H1 (cell line): ENCODE data around the gene PTPRR. TPM values are rescaled to one million over a fixed set of nuclear protein-coding genes. Genes with fewer than 3 reads are reported as not detected.

ENCODE experiments used
- CTCF ChIA-PET: fragments of 300-600 bp; sonication (Branson Sonifier 250); formaldehyde crosslinking; loops from one replicate; lab custom pipeline; 2021; ENCODE audit not compliant: partially characterized antibody; lab: Charles Lee
- POLR2A ChIA-PET: fragments of 300-600 bp; sonication (Branson Sonifier 250); formaldehyde crosslinking; loops from one replicate; lab custom pipeline; 2021; ENCODE audit warnings: inconsistent platforms; ENCODE audit not compliant: partially characterized antibody; lab: Charles Lee
- DNase-seq, 2 experiments: peaks; one replicate each; pipeline versions ENCODE4 v3.0.0 to v3.0.0-alpha.2; 2010 to 2022; ENCODE audit warnings: low spot score in 2 of 2, low read depth in 1 of 2, mixed read lengths in 1 of 2
- FAIRE-seq: peaks from 2 replicates; lab custom pipeline; 2011; peaks lifted over from hg19 to GRCh38; lab: Jason Lieb, UNC
- H2AFZ ChIP-seq: 2 replicates; pipeline ENCODE4 v1.8.1; 2012; ENCODE audit warnings: low read length, inconsistent platforms
- H2AK5ac ChIP-seq: 2 replicates; pipeline ENCODE4 v1.6.1; 2013; ENCODE audit warnings: low read depth, low read length
- H2BK120ac ChIP-seq: replicated peaks from 2 replicates; pipeline ENCODE3; 2013; ENCODE audit warnings: low read depth, low read length, inconsistent platforms
- H2BK12ac ChIP-seq: 2 replicates; pipeline ENCODE4 v1.6.1; 2013; ENCODE audit warnings: low read depth, low read length
- H2BK15ac ChIP-seq: 2 replicates; pipeline ENCODE4 v1.6.1; 2013; ENCODE audit warnings: low read length
- H2BK20ac ChIP-seq: 2 replicates; pipeline ENCODE4 v1.6.1; 2013; ENCODE audit warnings: low read length
- H2BK5ac ChIP-seq: 2 replicates; pipeline ENCODE4 v1.6.1; 2013; ENCODE audit warnings: low read depth, low read length
- H3K14ac ChIP-seq: 2 replicates; pipeline ENCODE4 v1.6.1; 2013; ENCODE audit warnings: inconsistent platforms; ENCODE audit not compliant: insufficient read length
- H3K18ac ChIP-seq: 2 replicates; pipeline ENCODE4 v1.6.1; 2013; ENCODE audit warnings: low read length; ENCODE audit errors: extremely low read depth
- H3K23ac ChIP-seq: 2 replicates; pipeline ENCODE4 v1.6.1; 2013; ENCODE audit warnings: inconsistent platforms; ENCODE audit not compliant: insufficient read length
- H3K23me2 ChIP-seq: 2 replicates; pipeline ENCODE4 v1.6.1; 2013; ENCODE audit warnings: low read depth, low read length
- H3K27ac ChIP-seq: 2 replicates; pipeline ENCODE4 v1.6.1; 2011; ENCODE audit warnings: low read depth, low read length, inconsistent platforms
- H3K27me3 ChIP-seq, 4 experiments: replicated peaks in 1 of 4; 1 replicate in 1 of 4; 2 replicates in 3 of 4; pipeline versions ENCODE4 v1.6.1 to v1.8.1; 2011 to 2013; ENCODE audit warnings: low read length in 3 of 4, mild to moderate bottlenecking in 3 of 4, inconsistent platforms in 2 of 4, mixed read lengths in 2 of 4, moderate library complexity in 1 of 4; ENCODE audit not compliant: control insufficient read depth in 3 of 4, insufficient read depth in 3 of 4; ENCODE audit errors: extremely low read depth in 1 of 4
- H3K36me3 ChIP-seq, 4 experiments: 2 replicates each; pipeline versions ENCODE4 v1.6.1 to v1.8.1; 2011 to 2013; ENCODE audit warnings: mild to moderate bottlenecking in 4 of 4, low read length in 3 of 4, moderate library complexity in 2 of 4, control low read depth in 1 of 4, inconsistent platforms in 1 of 4; ENCODE audit not compliant: insufficient read depth in 4 of 4, control insufficient read depth in 2 of 4
- H3K4ac ChIP-seq: replicated peaks from 2 replicates; pipeline ENCODE3; 2013; ENCODE audit warnings: low read length, low read depth, mixed read lengths, inconsistent platforms; ENCODE audit not compliant: insufficient read length
- H3K4me1 ChIP-seq, 4 experiments: replicated peaks in 1 of 4; 1 replicate in 1 of 4; 2 replicates in 3 of 4; pipeline versions ENCODE4 v1.6.1 to v1.8.1; 2011 to 2013; ENCODE audit warnings: low read length in 3 of 4, inconsistent platforms in 2 of 4, mixed read lengths in 1 of 4; ENCODE audit not compliant: insufficient read depth in 4 of 4, control insufficient read depth in 3 of 4
- H3K4me2 ChIP-seq, 2 experiments: 2 replicates each; pipeline versions ENCODE4 v1.6.1 to v1.8.1; 2011 to 2013; ENCODE audit warnings: low read depth in 2 of 2, low read length in 2 of 2, control low read depth in 1 of 2, inconsistent platforms in 1 of 2, mild to moderate bottlenecking in 1 of 2; ENCODE audit not compliant: insufficient read depth in 1 of 2
- H3K4me3 ChIP-seq, 4 experiments: fragments of 200-600, 300-600 bp in 1 of 4; sonication (generic), shearing (Covaris generic), sonication (Bioruptor Twin) in 1 of 4; 2 replicates each; pipeline versions ENCODE4 v1.5.1 to v1.8.1; 2011 to 2016; ENCODE audit warnings: low read length in 4 of 4, low read depth in 3 of 4, control low read depth in 2 of 4, inconsistent platforms in 2 of 4, mild to moderate bottlenecking in 2 of 4, mixed read lengths in 1 of 4, moderate library complexity in 1 of 4; ENCODE audit not compliant: insufficient read depth in 2 of 4; ENCODE audit errors: extremely low read depth in 1 of 4
- H3K56ac ChIP-seq: replicated peaks from 2 replicates; pipeline ENCODE3; 2013; ENCODE audit warnings: low read depth, mild to moderate bottlenecking, mixed read lengths, low read length, inconsistent platforms; ENCODE audit not compliant: insufficient read length
- H3K79me1 ChIP-seq: 2 replicates; pipeline ENCODE4 v1.6.1; 2013; ENCODE audit warnings: low read depth, low read length, control low read depth
- H3K79me2 ChIP-seq, 2 experiments: 2 replicates each; pipeline versions ENCODE4 v1.6.1 to v1.8.1; 2012 to 2013; ENCODE audit warnings: low read length in 2 of 2, mild to moderate bottlenecking in 2 of 2, inconsistent platforms in 1 of 2; ENCODE audit not compliant: insufficient read depth in 2 of 2, control insufficient read depth in 1 of 2
- H3K9ac ChIP-seq, 4 experiments: replicated peaks in 1 of 4; 1 replicate in 1 of 4; 2 replicates in 3 of 4; pipeline versions ENCODE4 v1.6.1 to v1.8.1; 2011 to 2013; ENCODE audit warnings: low read depth in 3 of 4, low read length in 3 of 4, control low read depth in 2 of 4, mild to moderate bottlenecking in 2 of 4, moderate library complexity in 2 of 4, inconsistent platforms in 1 of 4; ENCODE audit errors: extremely low read depth in 1 of 4
- H3K9me3 ChIP-seq, 2 experiments: 2 replicates each; pipeline versions ENCODE4 v1.6.1 to v1.8.1; 2012 to 2013; ENCODE audit warnings: mild to moderate bottlenecking in 2 of 2, moderate library complexity in 2 of 2, control low read depth in 1 of 2, inconsistent platforms in 1 of 2, low read depth in 1 of 2, low read length in 1 of 2, mixed read lengths in 1 of 2; ENCODE audit not compliant: insufficient read depth in 2 of 2
- H4K20me1 ChIP-seq, 2 experiments: replicated peaks in 1 of 2; 2 replicates each; pipeline versions ENCODE3 to v1.8.1; 2011 to 2013; ENCODE audit warnings: inconsistent platforms in 2 of 2, low read length in 2 of 2, mild to moderate bottlenecking in 1 of 2; ENCODE audit not compliant: insufficient read depth in 2 of 2, control insufficient read depth in 1 of 2
- H4K5ac ChIP-seq: 2 replicates; pipeline ENCODE4 v1.6.1; 2013; ENCODE audit warnings: low read length, low read depth, mixed read lengths, inconsistent platforms; ENCODE audit not compliant: insufficient read length
- H4K8ac ChIP-seq: 2 replicates; pipeline ENCODE4 v1.8.0; 2013; ENCODE audit warnings: mild to moderate bottlenecking, moderate library complexity, low read length, inconsistent platforms; ENCODE audit not compliant: insufficient read depth; ENCODE audit errors: extremely low read depth
- H4K91ac ChIP-seq: replicated peaks from 2 replicates; pipeline ENCODE3; 2013; ENCODE audit warnings: low read length, mixed read lengths, inconsistent platforms; ENCODE audit not compliant: insufficient read length
- ATF2 ChIP-seq: IDR thresholded peaks from 2 replicates; pipeline ENCODE4 v1.6.1; 2012; ENCODE audit warnings: low read length, inconsistent platforms
- BCL11A ChIP-seq, 2 experiments: IDR thresholded peaks; one replicate each; pipeline ENCODE4 v1.6.1; 2011; ENCODE audit warnings: low read depth in 2 of 2, low read length in 2 of 2, mild to moderate bottlenecking in 2 of 2
- CBX8 ChIP-seq: fragments of 300-800, 300-1000 bp; sonication (generic); IDR thresholded peaks from 2 replicates; pipeline ENCODE4 v1.7.1; 2016; ENCODE audit warnings: low read depth, low read length, borderline replicate concordance
- CEBPB ChIP-seq: IDR thresholded peaks from 2 replicates; pipeline ENCODE4 v1.6.1; 2012; ENCODE audit warnings: low read depth, low read length
- CTBP2 ChIP-seq: IDR thresholded peaks from 2 replicates; pipeline ENCODE4 v1.7.0; 2011; ENCODE audit warnings: borderline replicate concordance, mild to moderate bottlenecking, moderate library complexity, mixed read lengths, low read length; ENCODE audit not compliant: insufficient read depth, insufficient read length
- GABPA ChIP-seq: IDR thresholded peaks from 2 replicates; pipeline ENCODE4 v1.6.1; 2011; ENCODE audit warnings: mild to moderate bottlenecking, low read length, moderate library complexity, borderline replicate concordance; ENCODE audit not compliant: insufficient read depth
- KDM5A ChIP-seq: fragments of 200-600 bp; IDR thresholded peaks from 2 replicates; pipeline ENCODE4 v1.7.1; 2012; ENCODE audit warnings: mild to moderate bottlenecking, low read length, inconsistent platforms, mixed read lengths
- NRF1 ChIP-seq: IDR thresholded peaks from 2 replicates; pipeline ENCODE4 v1.6.1; 2011; ENCODE audit warnings: mild to moderate bottlenecking, low read depth, low read length, improper control_type of control experiment
- POLR2A ChIP-seq, 2 experiments: IDR thresholded peaks; 1 replicate in 1 of 2; 2 replicates in 1 of 2; pipeline ENCODE4 v1.6.1; 2011; ENCODE audit warnings: low read depth in 2 of 2, low read length in 2 of 2, mild to moderate bottlenecking in 2 of 2; ENCODE audit errors: control extremely low read depth in 1 of 2
- RNF2 ChIP-seq: fragments of 200-900, 300-1000 bp; sonication (generic); IDR thresholded peaks from 2 replicates; pipeline ENCODE4 v1.7.1; 2016; ENCODE audit warnings: borderline replicate concordance, low read depth, mild to moderate bottlenecking, antibody characterized with exemption, low read length; ENCODE audit not compliant: poor library complexity, severe bottlenecking; ENCODE audit errors: missing control alignments
- RXRA ChIP-seq: IDR thresholded peaks from 2 replicates; pipeline ENCODE4 v1.6.1; 2011; ENCODE audit warnings: low read depth, mild to moderate bottlenecking, low read length, moderate library complexity; ENCODE audit not compliant: insufficient read depth
- SP4 ChIP-seq: IDR thresholded peaks from 2 replicates; pipeline ENCODE4 v1.6.1; 2012; ENCODE audit warnings: low read length, inconsistent platforms
- TAF1 ChIP-seq: IDR thresholded peaks from 2 replicates; pipeline ENCODE4 v1.6.1; 2011; ENCODE audit warnings: mild to moderate bottlenecking, low read depth, low read length
- YY1 ChIP-seq: IDR thresholded peaks from 2 replicates; pipeline ENCODE4 v1.6.1; 2011; ENCODE audit warnings: low read depth, mild to moderate bottlenecking, low read length
- WGBS, 2 experiments: shearing (Covaris generic) in 1 of 2; methylation state at CpG; one replicate each; pipeline versions ENCODE4 v1.1.6 to v1.1.7; 2013 to 2015; ENCODE audit warnings: low lambda C conversion rate in 2 of 2, mixed read lengths in 2 of 2, inconsistent platforms in 1 of 2, low coverage in 1 of 2, missing lambda C conversion rate in 1 of 2; ENCODE audit not compliant: insufficient replicate concordance in 2 of 2, insufficient coverage in 1 of 2, insufficient read length in 1 of 2; ENCODE audit errors: extremely low coverage in 1 of 2, missing lambda C conversion rate in 1 of 2; 5-methylcytosine and 5-hydroxymethylcytosine counted together
- polyA plus RNA-seq, 7 experiments: library from polyadenylated mRNA; depleted of rRNA in 3 of 7; stranded (reverse) in 5 of 7; unstranded in 2 of 7; fragments of >200 nt in 5 of 7; fragments of 200-250 nt in 2 of 7; gene quantifications; 1 replicate in 5 of 7; 2 replicates in 1 of 7; 4 replicates in 1 of 7; pipeline versions ENCODE4 v1.2.1 to v1.2.3, GENCODE V29; 2011 to 2013; ENCODE audit warnings: missing spikeins in 2 of 7, mixed read lengths in 2 of 7
- total RNA-seq: library from RNA; stranded (reverse); fragmentation: NEBNext Ultra II Directional; extraction: Animal tissue kit (Norgen Biotek cat#: 25700); gene quantifications from 2 replicates; pipeline ENCODE4 v1.2.1, GENCODE V29; 2021

Gene PTPRR
- total and polyA plus RNA-seq, 2 of the 8 experiments (the other 6 are each of a cell fraction or from before 2014, with no cell fraction given) = 0.07 to 0.35 TPM

- Histone ChIP-seq H2BK12ac (no peak overlapping the region), H4K8ac (no peak overlapping the region), H3K79me2 (no peaks in the 10 kb centered on the region), H3K14ac (no peak overlapping the region), H3K79me1 (no peaks in the 10 kb centered on the region), H2BK120ac (no peak overlapping the region), H2BK5ac (no peak overlapping the region), H3K4ac (no peak overlapping the region), H3K18ac (no peak overlapping the region), H3K4me2 (no peak overlapping the region), H3K4me3 (no peak overlapping the region), H3K23ac (no peak overlapping the region), H3K56ac (no peak overlapping the region), H2AK5ac (no peak overlapping the region), H2AFZ (no peak overlapping the region), H4K5ac (no peak overlapping the region), H3K27me3 (no peaks in the 10 kb centered on the region), H2BK15ac (no peak overlapping the region), H4K20me1 (no peaks in the 10 kb centered on the region), H3K27ac (no peak overlapping the region), H3K23me2 (no peaks in the 10 kb centered on the region), H3K9ac (no peak overlapping the region), H4K91ac (no peak overlapping the region), H3K4me1 (no peaks in the 10 kb centered on the region), H2BK20ac (no peak overlapping the region), H3K9me3 (no peaks in the 10 kb centered on the region), H3K36me3 (no peaks in the 10 kb centered on the region)
- WGBS, 2 experiments = 95% methylated on average over 1 of the region's 1 CpG; no CpG with 5 or more reads in 1 of the 2 experiments
- FAIRE-seq (no peak), DNase-seq (no peak)
- POLR2A ChIA-PET = no interaction called here
- CTCF ChIA-PET = no interaction called here
- TF ChIP-seq YY1 (no peak), GABPA (no peak), RNF2 (no peak), CTBP2 (no peak), BCL11A (IDR thresholded peaks at IDR 0.05; ENCODE audit: low read depth in 2 of 2, low read length in 2 of 2) (no peak), NRF1 (no peak), CEBPB (no peak), SP4 (no peak), ATF2 (no peak), TAF1 (no peak), RXRA (no peak), POLR2A (IDR thresholded peaks at IDR 0.05; ENCODE audit: control extremely low read depth in 1 of 2, low read depth in 2 of 2, low read length in 2 of 2) (no peak), CBX8 (no peak), KDM5A (no peak)
Observed at GRCh38 chr12:70895956-70896355, 24.6 kb downstream of the PTPRR start.
